Tibial artery (tissue), 4 donors: ENCODE results near the gene HEATR9.

Experiments used
- DNase-seq, 2 donors: peaks; one replicate each; pipeline ENCODE4 v3.0.0-alpha.2; 2019
- H3K27ac ChIP-seq, 2 donors: fragments of 200-600 bp; sonication (generic) in 1 of 2; 1 replicate in 1 of 2; 2 replicates in 1 of 2; pipeline ENCODE4 v1.5.1; 2018 to 2019; ENCODE audit warnings: mild to moderate bottlenecking in 1 of 2
- H3K27me3 ChIP-seq, 2 donors: fragments of 200-600 bp; sonication (generic) in 1 of 2; one replicate each; pipeline versions ENCODE4 v1.5.1 to v1.6.0; 2016 to 2019
- H3K36me3 ChIP-seq, 3 donors: fragments of 200-600 bp; sonication (generic) in 2 of 3; one replicate each; pipeline ENCODE4 v1.5.1; 2016 to 2019; ENCODE audit warnings: mild to moderate bottlenecking in 2 of 3
- H3K4me1 ChIP-seq, 4 donors: fragments of 200-600 bp; sonication (generic) in 2 of 4; 1 replicate in 3 of 4; 2 replicates in 1 of 4; pipeline ENCODE4 v1.5.1; 2016 to 2019
- H3K4me3 ChIP-seq, 2 donors: fragments of 200-600 bp; sonication (generic) in 1 of 2; 1 replicate in 1 of 2; 2 replicates in 1 of 2; pipeline ENCODE4 v1.5.1; 2018 to 2019; ENCODE audit warnings: mild to moderate bottlenecking in 2 of 2
- H3K9me3 ChIP-seq, 3 donors: fragments of 200-600 bp; sonication (generic) in 1 of 3; one replicate each; pipeline ENCODE4 v1.5.1; 2016 to 2019
- CTCF ChIP-seq, 2 experiments: fragments of 200-600 bp in 1 of 2; fragments of 450-650 bp in 1 of 2; IDR thresholded peaks; one replicate each; pipeline ENCODE4 v1.5.1; 2017 to 2019; ENCODE audit warnings: antibody characterized with exemption in 2 of 2, mild to moderate bottlenecking in 1 of 2, moderate library complexity in 1 of 2
- intact Hi-C: fragments of 100-400 bp; cut with DNase I; formaldehyde crosslinking; loops from one replicate; pipeline ENCODE4 v1.15.0; 2023; ENCODE audit warnings: low total_unique reads

HEATR9 gene

GRCh38 chr17:35906191-35906925 lies 37.7 kb upstream of the HEATR9 start:
- intact Hi-C loops = no loop called here
- Histone ChIP-seq H3K4me1 (no peaks in the 10 kb centered on the region), H3K27me3 (no peaks in the 10 kb centered on the region), H3K4me3 (no peak overlapping the region), H3K27ac (no peak overlapping the region), H3K9me3 (no peaks in the 10 kb centered on the region), H3K36me3 (no peaks in the 10 kb centered on the region)
- TF ChIP-seq CTCF (IDR thresholded peaks at IDR 0.05) = no peak
- DNase-seq = peak in 1 of 2 donors; percentile 37

- H3K4me3 ChIP-seq = no peak overlapping the region
- no peak overlapping the region for H3K27ac ChIP-seq
- no peaks in the 10 kb centered on the region for H3K36me3 ChIP-seq
- DNase-seq = peak in 1 of 2 donors; percentile 5
- no peak for TF ChIP-seq CTCF (IDR thresholded peaks at IDR 0.05)
- peaks cover 0 to 9% (median 0%) of the 10 kb centered on the region in 4 donors for H3K4me1 ChIP-seq
- intact Hi-C loops = no loop called here
- no peaks in the 10 kb centered on the region for H3K27me3 ChIP-seq
- no peaks in the 10 kb centered on the region for H3K9me3 ChIP-seq
These were observed 34.8 kb upstream of the HEATR9 start for GRCh38 chr17:35903451-35903850.

GRCh38 chr17:35901631-35902175 lies 33.0 kb upstream of the HEATR9 start:
- no peaks in the 10 kb centered on the region for H3K36me3 ChIP-seq
- no peaks in the 10 kb centered on the region for H3K9me3 ChIP-seq
- intact Hi-C loops = no loop called here
- H3K4me3 ChIP-seq = no peak overlapping the region
- no peak overlapping the region for H3K27ac ChIP-seq
- no peak for TF ChIP-seq CTCF (IDR thresholded peaks at IDR 0.05)
- peaks cover 0 to 9% (median 0%) of the 10 kb centered on the region in 4 donors for H3K4me1 ChIP-seq
- H3K27me3 ChIP-seq = no peaks in the 10 kb centered on the region
- DNase-seq = peak in 1 of 2 donors; percentile 23

GRCh38 chr17:35900708-35901480 lies 32.2 kb upstream of the HEATR9 start:
- H3K36me3 ChIP-seq = no peaks in the 10 kb centered on the region
- no peaks in the 10 kb centered on the region for H3K9me3 ChIP-seq
- no peak for TF ChIP-seq CTCF (IDR thresholded peaks at IDR 0.05)
- H3K27me3 ChIP-seq = no peaks in the 10 kb centered on the region
- intact Hi-C loops = no loop called here
- no peak overlapping the region for H3K4me3 ChIP-seq
- H3K27ac ChIP-seq = no peak overlapping the region
- H3K4me1 ChIP-seq = peaks cover 0 to 9% (median 0%) of the 10 kb centered on the region in 4 donors
- no peak for DNase-seq

- no peak for TF ChIP-seq CTCF (IDR thresholded peaks at IDR 0.05)
- no peaks in the 10 kb centered on the region for H3K27me3 ChIP-seq
- intact Hi-C loops = no loop called here
These were observed 31.6 kb upstream of the HEATR9 start for GRCh38 chr17:35900280-35900679.

More at GRCh38 chr17:35900280-35900679, 31.6 kb upstream of the HEATR9 start:
- Histone ChIP-seq H3K9me3 (no peaks in the 10 kb centered on the region), H3K4me3 (no peak overlapping the region), H3K27ac (no peak overlapping the region), H3K36me3 (no peaks in the 10 kb centered on the region), H3K4me1 (peaks cover 0 to 9% (median 0%) of the 10 kb centered on the region in 4 donors)
- peak in 1 of 2 donors; percentile 21 for DNase-seq
